Stimulated activated CD4-positive, alpha-beta T cell treated with anti-CD3 and anti-CD28 coated beads, Interleukin-4, amount 100 ng/mL, for 4 hours (primary cell): Measurements from ENCODE around the gene ADSS1.
"Not testable (repeated sequence)": the region's sequence is repeated elsewhere in the genome, so short reads cannot be mapped to it uniquely, and the experiment has no call there.

Experiments used
- DNase-seq, 2 experiments: peaks; one replicate each; pipeline ENCODE4 v3.0.0-alpha.2; 2020

The ADSS1 gene

DNA sequence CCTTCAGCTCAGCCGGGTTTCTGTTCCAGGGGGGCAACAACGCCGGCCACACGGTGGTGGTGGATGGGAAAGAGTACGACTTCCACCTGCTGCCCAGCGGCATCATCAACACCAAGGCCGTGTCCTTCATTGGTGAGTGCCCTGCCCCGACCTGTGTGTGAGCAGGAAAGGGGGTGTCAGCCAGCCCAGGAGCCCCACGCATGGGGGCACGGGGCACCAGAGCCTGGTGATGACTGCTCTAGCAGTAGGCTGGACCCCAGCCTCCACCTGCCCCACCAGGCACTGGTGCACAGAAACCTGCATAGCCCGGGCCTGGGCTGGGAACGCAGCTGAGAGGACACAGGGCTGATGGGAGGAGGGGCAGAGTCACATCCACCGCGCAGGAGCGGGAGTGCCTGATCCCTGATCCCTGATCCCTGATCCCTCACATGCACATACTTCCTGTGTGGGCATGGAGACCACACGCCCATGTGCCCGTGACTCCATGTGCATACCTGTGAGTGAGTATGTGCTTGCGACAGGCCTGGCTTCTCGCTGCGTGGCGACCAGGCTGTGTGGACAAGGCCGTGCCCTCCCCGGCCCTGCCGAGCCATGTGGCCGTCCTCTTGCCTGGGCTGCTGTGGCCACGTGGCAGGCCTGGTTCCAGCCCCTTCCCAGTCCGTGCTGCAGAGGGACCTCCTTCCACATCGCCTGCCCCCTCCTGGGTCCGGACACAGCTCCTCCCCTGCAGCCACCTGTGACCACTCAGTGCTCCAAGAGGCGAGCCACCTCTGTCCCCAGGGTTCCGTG lies 11.2 kb downstream of the ADSS1 start:
- DNase-seq = no peak

DNA sequence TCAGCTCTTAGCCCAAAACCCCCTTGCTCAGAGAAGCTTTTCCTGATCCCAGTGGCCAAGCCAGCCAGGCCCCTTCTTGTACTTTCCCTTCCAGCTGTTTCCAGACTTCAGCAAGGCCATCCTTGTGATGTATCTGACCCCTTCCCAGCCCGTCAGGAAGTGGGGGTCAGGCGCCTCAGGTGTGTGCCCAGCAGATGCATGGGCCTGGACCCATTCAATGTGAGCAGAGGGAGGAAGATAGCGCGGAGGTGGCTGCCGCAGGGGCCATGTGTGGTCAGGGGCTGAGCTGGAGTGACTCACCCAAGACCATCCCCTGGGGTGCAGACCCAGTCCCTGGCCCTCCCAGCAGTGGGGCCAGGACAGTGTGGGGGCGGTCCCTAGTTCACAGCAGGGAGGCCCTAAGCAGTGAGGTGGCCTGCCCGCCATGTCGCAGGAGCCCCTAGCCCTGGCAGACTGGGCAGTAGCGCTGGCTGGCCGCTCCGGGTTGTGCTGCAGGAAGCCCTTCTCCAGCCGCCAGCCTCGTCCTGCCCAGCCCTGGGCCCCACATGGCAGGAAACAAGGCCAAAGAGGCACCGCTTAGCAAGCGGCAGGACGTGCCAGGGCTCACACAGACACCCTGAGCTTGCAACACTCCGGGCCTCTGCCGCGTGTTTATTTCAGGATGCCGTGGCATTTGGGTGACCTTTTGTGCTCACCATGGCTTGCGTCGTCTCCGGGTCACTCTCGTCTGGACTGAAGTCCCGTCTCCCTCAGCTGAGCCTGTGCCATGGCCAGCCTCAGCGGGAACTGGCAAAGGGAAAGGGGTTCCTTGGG lies 12.0 kb downstream of the ADSS1 start:
- no peak for DNase-seq

DNA sequence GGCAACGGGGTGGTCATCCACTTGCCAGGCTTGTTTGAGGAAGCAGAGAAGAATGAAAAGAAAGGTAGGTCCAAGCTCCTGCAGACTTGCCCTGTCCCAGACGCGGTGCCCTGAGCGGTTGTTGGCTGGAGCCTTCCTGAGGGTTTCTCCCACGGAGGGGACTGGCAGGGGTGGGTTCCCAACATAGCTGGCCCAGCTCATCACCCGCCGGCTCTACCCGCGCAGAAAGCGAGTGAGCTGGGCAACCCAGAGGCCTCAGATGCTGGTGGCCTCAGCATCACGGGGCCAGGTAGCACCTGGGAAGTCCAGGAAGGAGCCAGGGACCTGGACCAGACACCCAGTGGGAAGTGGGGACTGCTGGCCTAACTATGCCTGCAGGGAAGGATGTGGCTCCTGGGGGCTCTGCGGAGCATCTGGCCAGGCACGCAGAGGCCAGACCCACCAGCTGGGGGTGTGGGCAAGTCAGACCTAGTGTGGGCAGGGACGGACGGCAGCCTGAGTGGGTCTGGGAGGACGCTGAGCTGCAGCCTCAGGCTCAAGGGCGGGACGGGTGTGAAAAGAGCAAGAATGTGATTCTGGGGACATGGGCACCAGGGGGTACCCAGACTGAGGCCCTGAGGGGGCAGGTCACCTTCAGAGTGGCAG lies 14.5 kb downstream of the ADSS1 start:
- DNase-seq = no peak

DNA sequence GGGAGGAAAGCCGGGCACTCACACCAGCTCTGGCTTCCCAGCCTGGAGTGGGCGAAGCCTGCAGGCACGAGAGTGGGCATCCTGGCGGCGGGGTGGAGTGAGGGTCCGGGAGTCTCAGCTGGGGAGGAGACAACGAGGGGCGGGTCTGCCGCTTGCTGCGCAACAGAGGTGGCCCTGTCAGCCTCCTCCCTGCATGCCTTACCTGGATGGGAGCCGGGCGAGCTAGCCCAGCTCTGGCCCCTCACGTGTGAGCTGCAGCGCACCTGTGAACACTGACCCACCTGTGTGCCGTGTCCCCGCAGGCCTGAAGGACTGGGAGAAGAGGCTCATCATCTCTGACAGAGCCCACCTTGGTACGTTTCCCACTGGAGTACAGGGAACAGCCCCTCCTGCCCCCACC lies 15.0 kb downstream of the ADSS1 start:
- no peak for DNase-seq

DNA sequence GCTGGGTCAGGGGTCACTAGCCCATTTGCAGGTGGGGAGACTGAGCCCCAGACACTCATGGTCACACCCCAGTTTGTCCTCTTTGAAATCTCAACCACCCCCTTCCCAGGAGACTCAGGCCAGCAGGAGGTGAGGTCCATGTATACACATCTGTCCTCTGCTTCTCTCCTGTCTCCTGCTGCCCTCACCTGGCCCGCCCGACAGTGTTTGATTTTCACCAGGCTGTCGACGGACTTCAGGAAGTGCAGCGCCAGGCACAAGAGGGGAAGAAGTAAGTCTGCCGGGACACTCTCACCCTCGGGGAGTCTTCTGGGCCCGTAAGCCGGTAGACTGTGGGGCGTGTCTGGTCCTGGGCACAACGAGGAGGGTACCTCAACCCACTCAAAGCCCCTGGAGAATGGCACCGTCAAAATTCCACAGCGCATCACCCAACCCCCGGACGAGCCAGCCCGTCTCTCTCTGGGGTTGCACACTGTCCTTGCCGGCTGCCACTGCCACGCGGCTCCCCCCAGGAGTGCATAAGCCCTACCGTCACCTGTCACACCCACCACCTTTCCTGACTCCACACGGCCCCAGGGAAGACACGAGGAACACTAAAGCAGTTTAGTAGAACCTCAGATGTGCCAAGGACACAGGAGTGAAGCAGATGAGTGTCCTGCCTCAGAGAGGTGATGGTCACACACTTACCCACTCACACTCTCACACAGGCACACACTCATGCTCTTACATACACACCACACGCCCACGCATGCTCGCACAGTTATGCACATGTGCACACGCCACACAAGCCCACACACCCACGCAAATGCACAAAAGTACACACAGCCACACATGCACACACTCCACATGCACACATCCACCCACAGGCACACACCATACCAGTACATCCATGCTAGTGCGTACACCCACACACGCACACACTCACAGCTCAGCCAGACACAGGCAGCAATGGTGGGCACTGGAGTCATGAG lies 15.8 kb downstream of the ADSS1 start:
- no peak for DNase-seq

DNA sequence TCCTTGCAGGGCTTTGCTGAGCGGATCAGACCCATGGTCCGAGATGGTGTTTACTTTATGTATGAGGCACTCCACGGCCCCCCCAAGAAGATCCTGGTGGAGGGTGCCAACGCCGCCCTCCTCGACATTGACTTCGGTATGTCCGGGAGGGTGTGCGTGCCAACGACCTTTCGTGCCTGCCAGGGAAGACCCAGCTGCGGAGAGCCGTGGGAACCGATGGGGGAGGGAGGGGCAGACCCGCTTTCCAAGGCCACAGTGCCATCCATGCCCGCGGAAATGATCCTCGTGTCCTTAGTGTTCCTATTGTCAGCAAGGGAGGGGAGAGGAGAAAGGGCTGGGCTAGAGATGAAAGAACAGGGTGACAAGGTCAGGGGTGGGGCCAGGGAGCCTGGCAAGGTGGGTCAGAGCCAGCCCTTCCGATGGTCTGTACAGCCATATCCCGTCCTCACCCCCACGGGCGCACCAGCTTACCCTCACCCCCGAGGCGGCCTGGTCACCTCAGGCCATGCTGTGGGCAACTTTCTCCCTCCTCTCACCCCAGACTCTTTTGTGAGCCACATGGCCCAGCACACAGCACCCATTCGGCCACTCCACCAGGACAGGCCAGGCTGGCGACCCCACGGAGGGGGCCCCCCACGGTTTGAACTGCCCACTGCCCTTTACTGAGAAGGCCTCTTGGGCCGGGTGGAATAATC lies 17.2 kb downstream of the ADSS1 start:
- DNase-seq = no peak

DNA sequence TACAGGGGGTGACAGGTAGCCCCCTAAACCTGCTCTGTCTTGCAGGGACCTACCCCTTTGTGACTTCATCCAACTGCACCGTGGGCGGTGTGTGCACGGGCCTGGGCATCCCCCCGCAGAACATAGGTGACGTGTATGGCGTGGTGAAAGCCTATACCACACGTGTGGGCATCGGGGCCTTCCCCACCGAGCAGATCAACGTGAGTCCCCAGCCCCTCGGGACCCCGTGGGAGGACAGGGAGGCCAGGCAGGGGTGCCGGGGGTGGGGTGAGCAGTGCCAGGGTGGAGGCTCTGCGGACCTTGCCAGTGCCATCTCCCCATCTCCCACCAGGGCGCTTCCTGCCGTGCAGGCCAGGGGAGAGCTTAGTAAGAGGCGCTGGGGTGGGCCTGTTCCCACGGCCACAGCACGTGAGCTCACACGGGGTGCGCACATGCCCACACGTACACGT lies 17.8 kb downstream of the ADSS1 start:
- DNase-seq = no peak

DNA sequence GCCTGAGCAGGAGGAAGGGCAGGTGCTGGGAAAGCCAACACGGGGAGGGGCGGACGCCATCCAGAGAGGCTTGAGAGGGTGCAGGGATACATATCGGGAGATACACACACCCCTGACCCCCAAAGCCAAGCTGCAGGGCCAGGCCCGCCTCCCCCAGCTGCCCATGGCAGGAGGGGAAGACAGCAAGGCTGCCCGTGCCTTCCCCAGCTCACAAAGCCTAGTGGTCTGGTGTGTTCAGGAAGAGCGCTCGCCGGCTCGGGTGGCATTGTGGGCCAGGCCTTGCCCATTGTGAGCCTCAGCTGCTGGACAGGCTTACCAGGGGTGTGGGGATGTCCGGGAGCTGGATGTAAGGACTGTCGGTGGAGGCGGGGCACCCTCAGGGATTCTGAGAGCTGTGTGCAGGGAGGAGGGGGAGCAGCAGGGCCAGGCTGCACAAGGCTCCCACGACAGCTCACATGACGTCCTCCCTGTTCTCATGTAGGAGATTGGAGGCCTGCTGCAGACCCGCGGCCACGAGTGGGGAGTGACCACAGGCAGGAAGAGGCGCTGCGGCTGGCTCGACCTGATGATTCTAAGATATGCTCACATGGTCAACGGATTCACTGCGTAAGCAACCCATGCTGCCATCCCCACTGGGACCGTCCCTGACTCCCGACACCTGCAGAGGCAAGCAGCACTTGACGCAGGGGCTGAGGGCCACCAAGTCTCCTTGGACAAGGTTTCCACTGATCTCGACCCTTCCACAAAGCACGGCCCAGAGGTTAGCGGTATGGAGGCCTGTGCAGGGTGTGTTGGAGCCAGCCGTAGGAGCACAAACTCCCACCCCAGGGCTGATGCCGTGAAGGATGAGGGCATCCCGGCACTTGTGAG lies 18.8 kb downstream of the ADSS1 start:
- DNase-seq = no peak

DNA sequence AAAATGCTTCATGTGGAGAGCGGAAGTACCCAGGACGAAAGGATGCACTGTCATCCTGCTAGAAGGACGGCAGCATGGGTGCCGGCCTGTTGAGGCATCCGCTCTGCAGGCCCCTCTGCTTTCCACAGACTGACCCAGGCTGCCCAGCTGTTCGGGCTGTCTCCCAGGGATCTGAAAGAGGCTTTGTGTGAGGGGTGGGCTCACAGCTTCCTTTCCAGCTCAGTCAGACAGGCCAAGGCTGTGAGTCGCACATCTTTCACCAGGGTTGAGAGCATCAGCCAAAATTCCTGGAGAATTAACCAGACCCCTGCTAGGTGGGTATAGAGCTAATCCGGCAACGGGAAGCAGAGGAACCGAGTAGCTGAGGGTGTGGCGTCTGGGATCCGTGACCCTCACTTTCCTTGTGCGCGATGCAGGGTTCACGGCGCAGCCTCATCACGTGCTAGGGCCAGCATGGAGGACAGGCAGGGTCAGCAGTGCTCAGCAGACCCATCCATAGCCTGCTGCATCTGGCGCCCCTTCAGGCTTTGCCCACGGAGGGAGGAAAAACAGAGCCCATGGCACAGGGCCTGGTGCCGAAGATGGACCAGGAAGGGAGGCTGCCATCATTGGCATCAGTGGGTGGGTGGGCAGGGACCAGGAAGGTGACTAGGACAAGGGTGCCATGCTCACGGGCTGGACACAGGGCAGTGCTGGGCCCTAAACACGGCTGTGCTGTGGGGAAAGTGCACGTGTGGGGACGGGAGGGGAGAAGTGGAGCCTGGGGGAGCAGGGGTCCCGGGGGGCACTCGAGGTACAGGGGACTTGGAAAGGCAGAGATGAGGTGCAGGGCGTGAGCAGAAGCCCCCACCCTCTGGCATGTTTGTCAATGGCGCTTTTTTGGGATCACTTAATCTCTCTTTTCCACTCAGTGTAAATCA lies 19.7 kb downstream of the ADSS1 start:
- DNase-seq = no peak

DNA sequence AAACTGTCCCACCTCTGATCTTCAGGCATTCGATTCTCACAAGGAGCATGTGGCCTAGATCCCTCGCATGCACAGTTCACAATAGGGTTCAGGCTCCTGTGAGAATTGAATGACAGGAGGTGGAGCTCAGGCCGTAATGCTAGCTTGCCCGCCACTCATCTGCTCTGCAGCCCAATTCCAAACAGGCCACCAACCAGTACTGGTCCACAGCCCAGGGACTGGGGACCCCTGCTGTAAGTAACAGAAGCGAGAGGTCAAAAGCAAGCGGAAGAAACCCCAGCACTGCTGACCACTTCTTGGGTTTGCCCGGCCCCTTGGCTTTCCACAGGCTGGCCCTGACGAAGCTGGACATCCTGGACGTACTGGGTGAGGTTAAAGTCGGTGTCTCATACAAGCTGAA lies 20.5 kb downstream of the ADSS1 start:
- DNase-seq = no peak

DNA sequence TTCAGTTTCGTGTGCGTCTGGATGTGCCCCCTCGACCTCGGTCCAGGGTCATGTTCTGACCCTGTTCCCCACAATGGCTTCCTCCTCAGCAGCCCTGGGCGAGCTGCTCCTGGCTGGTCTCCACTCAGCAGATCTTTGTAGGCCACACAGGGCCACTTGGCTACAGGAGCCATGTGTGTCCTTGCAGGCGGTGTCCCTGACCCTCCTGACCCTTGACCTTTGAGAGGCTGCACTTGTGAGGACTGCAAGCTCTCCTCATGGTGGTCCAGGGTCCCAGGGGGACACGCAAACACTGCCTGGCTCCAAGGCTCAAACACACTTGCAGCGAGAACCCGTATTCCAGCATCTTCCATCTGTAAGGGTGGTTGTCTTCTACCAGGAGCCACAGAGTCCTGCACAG lies 21.4 kb downstream of the ADSS1 start:
- DNase-seq = no peak

DNA sequence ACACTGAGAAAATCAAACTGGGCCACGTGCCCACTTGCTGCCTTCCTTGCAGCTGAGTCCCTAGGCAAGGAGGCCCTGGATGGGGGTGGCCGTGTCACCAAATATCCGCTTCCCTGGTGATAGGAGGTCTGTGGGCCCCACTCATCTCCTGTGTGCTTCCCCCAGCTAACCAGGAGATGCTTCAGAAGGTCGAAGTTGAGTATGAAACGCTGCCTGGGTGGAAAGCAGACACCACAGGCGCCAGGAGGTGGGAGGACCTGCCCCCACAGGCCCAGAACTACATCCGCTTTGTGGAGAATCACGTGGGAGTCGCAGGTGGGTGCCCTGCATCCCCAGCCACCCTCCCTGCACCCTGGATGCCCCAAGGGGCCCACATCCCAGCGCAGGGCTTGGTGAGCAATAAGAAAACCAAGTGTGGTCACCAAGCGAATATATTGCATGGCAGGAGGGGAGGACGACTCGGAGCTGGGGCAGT lies 22.1 kb downstream of the ADSS1 start:
- no peak for DNase-seq

DNA sequence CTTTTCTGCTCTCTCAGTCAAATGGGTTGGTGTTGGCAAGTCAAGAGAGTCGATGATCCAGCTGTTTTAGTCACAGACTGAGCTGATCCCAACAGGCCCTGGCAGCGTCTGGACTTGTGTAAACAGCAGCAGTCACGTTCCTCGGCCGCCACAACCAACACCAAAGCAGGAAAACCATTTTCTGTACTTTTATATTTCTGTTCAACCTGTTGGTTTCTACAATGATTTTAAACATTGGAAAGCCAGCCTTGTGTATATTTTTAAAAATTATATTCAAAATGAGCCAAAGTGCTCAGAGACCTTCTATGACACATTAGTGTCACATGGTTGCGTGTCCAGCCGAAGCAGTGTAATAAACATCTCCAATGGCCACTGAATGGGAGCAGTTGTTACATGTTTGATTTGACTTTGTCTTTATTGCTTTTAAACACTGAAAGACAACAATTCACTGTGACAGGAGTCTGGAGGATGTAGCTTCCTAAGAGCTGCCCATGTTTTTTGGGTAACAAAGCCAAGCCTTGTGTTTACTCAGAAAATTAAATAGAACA lies 23.0 kb downstream of the ADSS1 start:
- no peak for DNase-seq

DNA sequence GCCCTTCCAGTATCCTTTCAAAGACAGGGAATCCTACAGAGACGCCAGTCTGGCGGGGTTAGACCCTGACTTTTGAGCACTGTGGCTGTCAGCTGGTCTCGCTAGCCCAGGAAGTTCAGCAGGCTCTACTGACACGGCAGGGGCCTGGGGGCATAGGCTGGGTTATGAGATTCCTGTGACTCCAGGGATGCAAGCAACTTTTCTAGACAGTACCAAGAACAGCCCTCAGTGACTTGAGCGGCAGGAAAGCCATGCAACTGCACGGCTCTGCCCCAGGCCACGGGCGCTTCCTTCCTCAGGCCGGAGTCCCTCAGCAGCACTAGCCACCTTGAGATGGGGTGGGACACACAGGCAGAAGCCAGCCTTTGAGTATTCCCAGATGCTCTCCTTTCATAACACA lies 23.8 kb downstream of the ADSS1 start:
- no peak for DNase-seq

DNA sequence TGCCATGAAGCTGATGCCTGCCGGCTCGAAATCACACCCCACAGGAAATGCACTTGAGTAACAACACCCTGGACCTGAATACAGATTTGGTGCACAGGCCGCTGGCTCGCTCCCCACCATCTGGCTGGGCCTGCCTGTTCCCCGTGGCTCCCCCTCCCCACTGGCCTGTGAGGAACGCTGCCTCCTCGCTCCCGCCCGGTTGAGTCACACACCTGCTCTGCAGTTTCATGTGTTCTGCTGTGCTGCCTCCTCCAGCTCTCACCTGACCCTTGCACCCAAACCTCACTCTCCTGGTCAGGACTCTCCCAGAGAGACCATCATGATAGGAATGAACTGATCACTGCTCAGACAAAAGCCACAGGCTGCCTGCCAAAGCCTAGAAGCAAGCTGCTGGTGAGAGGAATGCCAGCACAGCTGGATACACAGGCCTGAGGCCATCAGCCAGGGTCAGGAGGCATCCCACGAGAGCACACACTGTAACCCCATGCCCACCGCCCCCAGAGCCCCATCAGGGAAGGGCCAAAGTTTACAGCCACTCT lies 25.2 kb downstream of the ADSS1 start:
- DNase-seq = no peak

DNA sequence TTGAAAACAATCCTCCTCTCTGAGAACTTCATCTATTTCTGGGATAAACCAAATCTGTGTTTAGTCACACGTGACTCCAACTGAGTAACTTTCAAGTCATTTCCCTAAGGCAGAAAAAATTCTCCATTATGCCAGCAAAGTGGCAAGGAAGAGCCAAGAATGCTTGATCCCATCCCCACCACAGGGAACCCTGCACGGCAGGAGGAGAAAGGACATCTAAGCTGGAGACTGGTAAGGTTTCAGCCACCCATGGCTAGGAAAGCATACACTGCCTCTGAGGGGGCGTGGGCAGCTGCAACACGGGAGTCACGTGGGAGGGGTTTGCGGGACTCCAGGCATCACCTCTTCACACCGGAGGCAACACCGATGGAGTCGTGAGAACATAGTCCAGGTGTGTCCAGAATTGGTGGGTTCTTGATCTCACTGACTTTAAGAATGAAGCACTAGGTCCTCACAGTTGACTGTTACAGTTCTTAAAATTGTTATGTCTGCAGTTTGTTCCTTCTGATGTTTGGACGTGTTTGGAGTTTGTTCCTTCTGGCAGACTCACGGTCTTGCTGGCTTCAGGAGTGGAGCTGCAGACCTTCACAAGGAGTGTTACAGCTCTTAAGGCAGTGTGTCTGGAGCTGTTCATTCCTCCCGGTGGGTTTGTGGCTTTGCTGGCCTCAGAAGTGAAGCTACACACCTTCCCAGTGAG lies 26.2 kb downstream of the ADSS1 start:
- no peak for DNase-seq

DNA sequence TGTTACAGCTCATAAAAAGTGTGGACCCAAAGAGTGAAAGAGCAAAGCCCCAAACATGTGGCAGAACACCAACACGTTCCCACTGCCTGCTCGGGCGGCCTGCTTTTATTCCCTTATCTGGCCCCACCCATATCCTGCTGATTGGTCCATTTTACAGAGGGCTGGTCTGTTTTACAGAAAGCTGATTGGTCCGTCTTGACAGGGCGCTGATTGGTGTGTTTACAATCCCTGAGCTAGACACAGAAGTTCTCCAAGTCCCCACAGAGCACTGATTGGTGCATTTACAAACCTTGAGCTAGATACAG lies 26.7 kb downstream of the ADSS1 start:
- not testable (repeated sequence) for DNase-seq
